NCI-H146 treated with DMSO at 0.1 percent for 48 hours (cell line): Measurements from ENCODE around the gene SLC26A6.

Source experiments
- DNase-seq: peaks from one replicate; lab custom pipeline; 2025; ENCODE audit not compliant: unreplicated experiment; lab: John Stamatoyannopoulos, UW

The SLC26A6 gene

DNA sequence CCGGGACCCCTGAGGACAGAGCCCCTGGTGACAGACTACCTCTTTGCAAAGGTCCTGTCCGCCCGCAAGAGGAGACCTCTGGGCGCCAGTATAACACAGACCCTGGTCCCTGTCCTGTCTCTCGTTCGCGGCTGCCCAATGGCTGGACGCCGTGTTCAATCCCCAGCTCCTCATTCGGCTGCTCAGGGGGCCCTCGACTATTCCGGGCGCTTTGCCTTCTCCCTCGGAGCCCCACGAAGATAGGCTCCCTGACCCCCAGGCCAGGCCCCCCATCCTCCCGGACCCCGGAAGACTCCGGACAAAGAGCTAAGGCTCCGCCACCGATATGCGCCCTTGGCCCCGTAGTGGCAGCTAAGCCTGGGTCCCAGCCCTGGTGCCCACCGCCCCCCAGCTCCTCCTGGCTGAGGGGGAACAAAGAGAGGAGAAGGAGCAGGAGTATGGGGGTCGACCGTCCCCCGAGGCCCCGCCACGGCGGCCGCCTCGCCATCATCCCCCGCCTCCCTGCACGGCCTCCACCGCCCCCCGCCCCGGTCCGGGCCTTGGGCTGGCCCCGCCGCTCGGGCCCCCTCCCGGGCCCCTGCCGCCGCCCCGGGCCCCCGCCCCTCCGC lies 27.0 kb upstream of the SLC26A6 start:
- no peak for DNase-seq

DNA sequence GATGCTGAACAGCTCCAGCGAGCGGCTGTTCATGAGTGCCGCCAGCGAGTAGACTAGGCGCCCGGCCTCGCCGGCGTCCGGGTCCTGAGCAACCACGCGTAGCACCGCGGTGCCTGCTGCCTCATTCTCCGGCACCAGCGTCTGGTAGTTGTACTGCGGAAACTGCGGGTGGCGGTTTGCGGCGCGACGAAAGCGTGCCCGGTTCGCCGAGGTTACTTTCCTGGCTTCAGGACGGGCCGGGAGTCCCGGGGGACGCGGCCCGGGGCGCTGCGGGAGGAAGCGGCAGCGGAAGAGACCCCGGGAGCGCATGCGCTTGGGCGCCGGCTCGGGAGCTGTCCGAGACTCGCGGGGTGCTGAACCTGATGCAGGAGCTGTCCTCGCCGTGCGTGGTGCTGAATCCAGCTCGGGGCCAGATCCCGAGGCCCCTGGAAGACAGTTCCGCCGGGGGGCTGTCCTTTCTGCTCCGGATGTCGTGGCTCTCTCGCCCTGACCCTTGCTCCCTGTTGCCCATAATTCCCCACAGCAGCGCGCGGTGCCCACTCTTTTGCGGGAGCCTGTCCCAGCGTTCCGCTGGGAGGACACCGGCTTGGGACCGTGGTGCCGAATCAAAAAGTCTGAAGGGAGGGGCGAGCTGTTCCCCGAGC lies 26.4 kb upstream of the SLC26A6 start:
- no peak for DNase-seq

DNA sequence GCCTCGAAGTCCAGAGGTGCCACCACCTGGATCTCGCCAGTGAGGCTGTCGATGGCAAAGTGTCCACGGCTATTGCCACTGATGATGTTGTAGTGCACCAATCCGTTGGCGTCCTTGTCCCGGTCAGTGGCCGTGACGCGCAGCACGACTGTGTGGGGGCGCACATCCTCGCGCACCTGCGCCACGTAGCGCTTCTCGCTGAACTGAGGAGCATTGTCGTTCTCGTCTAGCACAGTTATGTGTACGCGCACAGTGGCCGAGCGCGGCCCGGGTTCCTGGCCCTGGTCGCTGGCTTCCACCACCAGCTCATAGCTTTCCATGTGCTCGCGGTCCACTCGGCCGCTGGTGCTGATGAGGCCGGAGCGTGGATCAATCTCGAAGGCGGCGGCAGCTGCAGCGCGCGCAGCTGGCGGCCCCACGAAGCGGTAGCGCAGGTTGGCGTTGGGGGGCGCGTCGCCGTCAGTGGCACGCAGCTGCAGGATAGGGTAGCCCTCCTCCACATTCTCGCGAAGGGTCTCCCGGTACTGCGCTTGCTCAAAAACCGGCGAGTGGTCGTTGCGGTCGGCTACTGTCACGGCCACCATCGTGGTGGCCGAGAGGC lies 25.6 kb upstream of the SLC26A6 start:
- no peak for DNase-seq

GRCh38 chr3:48656841-48657281 lies 21.6 kb upstream of the SLC26A6 start:
- DNase-seq, result no peak

DNA sequence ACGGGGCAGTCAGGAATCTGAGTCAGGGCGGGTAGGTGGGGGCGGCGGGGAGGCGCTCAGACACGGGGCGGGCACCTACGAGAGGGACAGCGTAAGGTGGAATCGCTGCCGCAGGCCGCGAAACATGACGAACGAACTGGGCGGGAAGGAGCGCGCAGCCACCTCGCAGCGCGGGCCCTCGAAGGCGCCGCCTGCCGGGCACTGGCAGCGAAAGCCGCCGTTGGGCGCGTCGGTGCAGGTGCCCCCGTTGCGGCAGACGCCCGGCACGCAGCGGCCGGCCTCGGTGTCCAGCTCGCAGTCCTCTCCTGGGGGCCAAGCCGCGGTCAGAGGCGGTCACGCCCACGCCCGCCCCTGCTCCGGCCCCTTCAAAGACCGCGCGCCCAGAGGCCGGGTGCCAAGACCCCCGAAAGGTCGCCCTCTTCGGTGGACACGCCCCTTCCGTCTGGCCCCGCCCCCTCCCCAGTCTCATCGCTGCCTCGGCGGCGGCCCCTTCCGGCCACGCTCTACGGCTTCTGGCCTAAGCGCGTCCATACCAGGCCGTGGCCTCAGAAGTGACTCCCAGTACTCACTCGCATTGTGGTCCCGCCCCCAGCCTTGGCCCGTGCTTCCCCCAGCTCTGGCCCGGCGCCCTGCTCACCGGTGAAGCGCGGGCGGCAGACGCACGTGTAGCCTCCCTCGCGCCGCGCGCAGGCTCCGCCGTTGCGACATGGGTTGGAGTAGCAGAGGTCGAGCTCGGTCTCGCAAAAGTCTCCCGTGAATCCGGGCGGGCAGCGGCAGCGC lies 21.0 kb upstream of the SLC26A6 start:
- no peak for DNase-seq

- DNase-seq, result no peak
Measured at GRCh38 chr3:48655606-48656005, 20.3 kb upstream of the SLC26A6 start.

DNA sequence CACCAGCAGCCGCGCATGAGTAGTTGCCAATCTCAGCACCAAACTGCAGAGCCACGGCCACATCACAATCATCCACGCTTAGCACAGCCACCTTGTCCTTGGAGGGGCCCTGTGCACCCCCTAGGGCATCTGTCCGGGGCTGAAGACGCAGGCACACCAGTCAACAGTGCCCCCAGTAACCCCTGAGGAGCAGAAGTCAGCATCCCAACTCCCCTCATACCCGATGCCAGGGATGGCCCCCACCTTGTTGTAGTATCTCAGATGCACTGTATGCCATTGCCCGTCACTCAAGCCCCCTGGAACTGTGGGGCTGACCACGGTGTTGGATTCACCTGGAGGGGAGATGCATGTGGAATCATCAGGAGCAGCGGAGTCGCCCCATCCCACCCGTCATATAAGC lies 19.8 kb upstream of the SLC26A6 start:
- DNase-seq, result no peak

DNA sequence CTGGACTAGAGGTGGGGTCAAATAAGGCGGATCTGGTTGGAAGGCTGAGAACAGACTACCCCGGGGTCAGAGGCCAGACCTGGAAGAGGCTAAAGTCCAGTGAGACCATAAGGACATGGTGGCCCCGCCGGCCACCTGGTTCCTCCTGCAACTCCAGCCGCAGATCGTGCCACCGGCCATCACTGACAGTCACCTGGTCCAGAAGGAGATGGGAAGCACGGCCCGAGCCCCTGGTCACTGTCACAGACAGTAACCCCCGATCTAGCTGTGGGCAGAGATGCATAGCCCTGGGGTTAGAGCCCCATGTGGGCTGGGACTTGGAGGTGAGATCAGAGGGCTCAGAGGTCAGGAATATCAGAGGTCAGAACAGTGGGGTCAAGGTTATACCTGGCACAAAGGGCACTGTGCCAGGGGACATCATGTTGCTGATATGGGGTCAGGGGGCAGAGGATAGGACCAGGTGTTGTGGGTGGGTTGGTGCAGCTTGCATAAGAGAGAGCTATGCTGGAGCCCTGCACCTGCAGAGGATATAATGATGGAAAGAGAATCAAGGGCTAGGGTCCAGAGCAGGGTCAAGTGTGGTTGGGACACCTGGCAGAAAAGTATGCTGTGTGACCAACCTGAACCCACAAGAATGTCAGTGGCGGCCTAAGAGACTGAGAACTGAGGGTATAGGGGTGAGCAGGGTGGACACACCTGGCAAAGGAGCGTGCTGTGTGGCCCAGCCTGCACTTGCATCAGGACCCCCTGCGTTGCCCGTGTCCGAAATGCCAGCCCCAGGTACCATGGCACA lies 17.9 kb upstream of the SLC26A6 start:
- no peak for DNase-seq

DNA sequence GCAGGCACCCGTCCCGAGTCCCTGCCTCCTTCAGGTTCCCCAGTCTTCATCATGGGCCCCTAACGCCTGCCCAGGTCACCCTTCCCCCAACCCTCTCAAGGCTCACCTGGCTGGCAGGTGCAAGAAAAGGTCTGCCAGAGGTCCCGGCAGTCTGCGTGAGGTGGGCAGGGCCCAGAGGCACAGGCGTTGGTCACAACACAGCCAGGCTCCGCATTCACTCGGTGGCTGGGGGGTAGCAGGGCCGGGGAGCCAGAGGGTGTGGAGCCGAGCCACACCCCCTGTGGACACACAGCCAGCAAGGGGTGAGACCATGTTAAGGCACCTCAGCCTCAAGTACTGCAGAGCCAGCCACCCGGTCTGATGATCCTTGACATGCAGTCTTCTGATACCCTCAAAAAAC lies 16.5 kb upstream of the SLC26A6 start:
- DNase-seq, result no peak

- DNase-seq, result no peak
Measured at GRCh38 chr3:48650723-48651122, 15.5 kb upstream of the SLC26A6 start.

DNA sequence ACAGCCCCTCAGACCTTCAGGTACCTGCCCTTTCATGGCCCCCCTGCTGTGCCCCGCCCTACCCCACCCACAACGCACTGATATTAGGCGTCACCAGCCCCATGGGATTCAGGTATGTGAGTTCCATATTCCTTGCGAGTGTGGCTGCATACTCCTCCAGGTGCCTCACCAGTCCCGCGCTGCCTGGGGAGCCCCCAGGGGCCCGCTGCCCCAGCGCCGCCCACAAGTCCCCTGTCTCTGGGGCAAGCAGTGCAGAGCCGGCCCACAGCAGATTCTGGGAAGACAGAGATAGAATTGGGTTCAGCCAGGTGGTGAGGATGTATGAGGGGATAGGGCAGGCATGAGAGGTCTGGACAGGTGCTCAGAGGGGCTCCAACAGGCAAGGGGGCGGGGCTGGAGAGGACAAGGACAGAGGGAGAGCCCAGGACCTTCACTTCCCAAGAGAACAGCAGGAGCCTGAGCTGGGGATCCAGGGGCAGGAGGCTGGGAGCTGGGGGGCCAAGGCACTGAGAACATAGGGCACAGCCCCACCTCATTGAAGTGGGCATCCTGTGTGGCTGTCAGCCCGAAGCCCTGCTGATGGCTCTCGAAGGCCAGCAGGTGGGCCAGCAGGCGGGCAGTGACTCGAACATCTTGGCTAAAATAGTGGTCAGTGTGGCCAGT lies 13.1 kb upstream of the SLC26A6 start:
- no peak for DNase-seq

- no peak for DNase-seq
Measured at GRCh38 chr3:48647714-48648113, 12.5 kb upstream of the SLC26A6 start.

GRCh38 chr3:48644898-48645760 lies 9.9 kb upstream of the SLC26A6 start:
- DNase-seq, result no peak

GRCh38 chr3:48642605-48643004 lies 7.3 kb upstream of the SLC26A6 start:
- DNase-seq, result no peak

- no peak for DNase-seq
Measured at GRCh38 chr3:48641396-48641795, 6.1 kb upstream of the SLC26A6 start.

DNA sequence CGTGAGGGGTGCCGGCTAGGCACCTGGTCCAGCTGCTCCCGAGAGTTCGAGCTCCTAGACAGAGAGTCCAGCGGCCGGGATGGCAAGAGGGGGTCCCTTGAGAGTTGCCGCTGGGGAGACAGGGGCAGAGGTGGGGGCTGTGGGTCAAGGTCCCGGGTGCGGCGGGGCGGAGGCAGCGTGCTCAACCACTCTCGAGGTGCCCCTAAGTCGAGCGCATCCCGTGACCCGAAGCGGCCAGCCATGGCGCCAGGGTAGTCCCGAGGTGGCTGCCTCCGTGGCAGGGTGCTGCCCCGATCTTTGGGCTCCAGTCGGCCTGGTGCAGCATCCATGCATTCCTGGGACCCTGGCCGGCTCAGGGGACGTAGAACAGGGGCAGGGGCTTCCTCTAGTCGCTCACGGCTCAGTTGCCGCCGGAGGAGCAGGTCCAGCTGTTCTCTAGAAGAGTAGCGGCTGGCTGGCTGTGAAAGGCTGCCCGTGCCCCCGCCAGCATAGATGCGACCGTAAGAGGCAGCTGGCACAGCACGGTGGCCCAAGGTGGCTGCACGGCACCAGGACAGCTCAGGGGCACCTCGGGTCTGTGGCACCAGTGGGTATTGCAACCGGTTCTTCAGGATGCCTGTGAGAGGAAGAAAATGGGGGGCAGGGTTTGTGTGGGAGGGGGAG lies 4.8 kb upstream of the SLC26A6 start:
- no peak for DNase-seq

DNA sequence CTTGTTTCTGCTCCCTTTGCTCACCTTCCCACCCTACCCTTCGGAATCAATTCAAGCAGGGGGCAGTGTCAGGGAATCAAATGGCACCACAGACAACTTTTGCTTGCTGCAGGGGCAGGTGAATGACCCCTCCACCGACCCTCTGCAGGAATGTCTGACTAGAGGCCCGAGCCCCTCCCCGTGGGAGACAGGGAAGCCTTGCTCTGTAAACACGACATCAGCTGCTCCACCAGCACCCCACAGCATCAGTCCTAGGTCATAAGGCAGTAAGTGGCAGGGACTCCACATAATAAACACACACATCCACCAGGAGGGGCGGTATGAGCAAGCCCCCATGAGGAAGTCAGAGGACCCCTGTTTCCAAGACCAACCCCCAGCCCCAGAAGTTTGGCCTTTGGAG lies 2.0 kb upstream of the SLC26A6 start:
- no peak for DNase-seq

- DNase-seq, result no peak
Measured at GRCh38 chr3:48636149-48636655, 941 bp upstream of the SLC26A6 start.

DNA sequence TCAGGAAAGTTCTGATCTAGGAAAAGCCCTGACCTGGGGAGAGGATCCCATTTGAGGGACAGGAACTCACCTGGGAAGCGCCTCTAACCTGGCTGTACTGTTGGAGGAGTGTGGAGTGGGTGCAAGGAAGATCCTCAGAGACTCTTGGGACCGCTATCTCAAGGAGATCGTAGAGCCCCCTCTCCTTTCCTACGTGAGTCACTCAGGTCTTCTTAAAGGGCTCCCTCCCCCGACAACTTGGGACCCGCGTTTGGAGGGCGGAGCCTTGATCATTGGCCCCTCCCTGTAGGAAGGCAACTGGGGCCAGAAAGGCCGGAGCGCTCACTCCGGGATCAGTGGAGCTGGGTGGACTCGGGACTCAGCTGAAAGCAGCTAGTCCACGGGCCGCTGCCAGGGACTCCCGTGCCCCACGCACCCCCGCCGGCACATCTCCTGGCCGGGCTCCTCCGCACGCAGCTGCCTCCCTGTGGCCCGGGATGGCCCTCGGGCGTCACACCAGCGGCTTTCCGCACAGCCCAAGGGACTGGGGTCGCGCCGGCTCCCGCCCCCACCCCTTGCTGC lies 520 bp downstream of the SLC26A6 start:
- no peak for DNase-seq
